HEK293 (cell line): ENCODE data around the gene WNT11.

Experiments
- KLF16 ChIP-seq: fragments of 450-650 bp; formaldehyde crosslinking; IDR thresholded peaks from 2 replicates; pipeline ENCODE4 v1.5.1; 2017; ENCODE audit warnings: missing biosample characterization, missing genetic modification characterization
- ZBTB17 ChIP-seq: fragments of 450-650 bp; formaldehyde crosslinking; IDR thresholded peaks from 2 replicates; pipeline ENCODE4 v1.5.1; 2016; ENCODE audit warnings: missing biosample characterization, missing genetic modification characterization
- ZBTB8A ChIP-seq: fragments of 450-650 bp; formaldehyde crosslinking; IDR thresholded peaks from 2 replicates; pipeline ENCODE4 v1.5.1; 2016; ENCODE audit warnings: missing biosample characterization, missing genetic modification characterization
- ZEB2 ChIP-seq: fragments of 450-650 bp; formaldehyde crosslinking; IDR thresholded peaks from 2 replicates; pipeline ENCODE4 v1.5.1; 2016; ENCODE audit warnings: missing biosample characterization, missing genetic modification characterization
- ZFP69B ChIP-seq: fragments of 450-650 bp; formaldehyde crosslinking; IDR thresholded peaks from 2 replicates; pipeline ENCODE4 v1.5.1; 2016; ENCODE audit warnings: missing biosample characterization, missing genetic modification characterization
- ZIC2 ChIP-seq: fragments of 450-650 bp; formaldehyde crosslinking; IDR thresholded peaks from 2 replicates; pipeline ENCODE4 v1.5.1; 2016; ENCODE audit warnings: missing biosample characterization, missing genetic modification characterization
- ZNF2 ChIP-seq: fragments of 450-650 bp; formaldehyde crosslinking; IDR thresholded peaks from 2 replicates; pipeline ENCODE4 v1.5.1; 2016; ENCODE audit warnings: missing biosample characterization, missing genetic modification characterization
- ZNF211 ChIP-seq: fragments of 450-650 bp; formaldehyde crosslinking; IDR thresholded peaks from 2 replicates; pipeline ENCODE4 v1.5.1; 2016; ENCODE audit warnings: low read depth, missing biosample characterization, missing genetic modification characterization
- ZNF214 ChIP-seq: fragments of 450-650 bp; formaldehyde crosslinking; IDR thresholded peaks from 2 replicates; pipeline ENCODE4 v1.5.1; 2017; ENCODE audit warnings: missing biosample characterization, mild to moderate bottlenecking, missing genetic modification characterization, borderline replicate concordance
- ZNF223 ChIP-seq: fragments of 450-650 bp; formaldehyde crosslinking; IDR thresholded peaks from 2 replicates; pipeline ENCODE4 v1.5.1; 2016; ENCODE audit warnings: missing biosample characterization, missing genetic modification characterization
- ZNF239 ChIP-seq: fragments of 450-650 bp; formaldehyde crosslinking; IDR thresholded peaks from 2 replicates; pipeline ENCODE4 v1.5.1; 2016; ENCODE audit warnings: missing biosample characterization, missing genetic modification characterization
- ZNF248 ChIP-seq: fragments of 450-650 bp; formaldehyde crosslinking; IDR thresholded peaks from 2 replicates; pipeline ENCODE4 v1.5.1; 2017; ENCODE audit warnings: missing biosample characterization, missing genetic modification characterization
- ZNF311 ChIP-seq: fragments of 450-650 bp; formaldehyde crosslinking; IDR thresholded peaks from 2 replicates; pipeline ENCODE4 v1.5.1; 2017; ENCODE audit warnings: missing biosample characterization, missing genetic modification characterization, borderline replicate concordance
- ZNF324 ChIP-seq: fragments of 450-650 bp; formaldehyde crosslinking; IDR thresholded peaks from 2 replicates; pipeline ENCODE4 v1.5.1; 2016; ENCODE audit warnings: missing biosample characterization, missing genetic modification characterization
- ZNF354C ChIP-seq: fragments of 450-650 bp; formaldehyde crosslinking; IDR thresholded peaks from 2 replicates; pipeline ENCODE4 v1.5.1; 2016; ENCODE audit warnings: missing biosample characterization, missing genetic modification characterization, low read depth, borderline replicate concordance
- ZNF366 ChIP-seq: fragments of 450-650 bp; formaldehyde crosslinking; conservative IDR thresholded peaks from 2 replicates; pipeline ENCODE4 v1.5.1; 2016; ENCODE audit warnings: missing biosample characterization, missing genetic modification characterization
- ZNF510 ChIP-seq: fragments of 450-650 bp; formaldehyde crosslinking; IDR thresholded peaks from 2 replicates; pipeline ENCODE4 v1.5.1; 2018; ENCODE audit warnings: mild to moderate bottlenecking, missing genetic modification characterization, missing biosample characterization; ENCODE audit not compliant: insufficient replicate concordance
- ZNF561 ChIP-seq: fragments of 450-650 bp; IDR thresholded peaks from 2 replicates; pipeline ENCODE4 v1.5.1; 2018; ENCODE audit warnings: missing biosample characterization, missing genetic modification characterization, borderline replicate concordance
- TF ChIP-seq, protein P1 (sequence below): fragments of 450-650 bp; formaldehyde crosslinking; IDR thresholded peaks from 2 replicates; pipeline ENCODE4 v1.5.1; 2017; ENCODE audit warnings: missing biosample characterization, missing genetic modification characterization
- TF ChIP-seq, protein P2 (sequence below): fragments of 450-650 bp; formaldehyde crosslinking; IDR thresholded peaks from 2 replicates; pipeline ENCODE4 v1.5.1; 2017; ENCODE audit warnings: missing biosample characterization, mild to moderate bottlenecking, missing genetic modification characterization, moderate library complexity
- TF ChIP-seq, protein P3 (sequence below): fragments of 450-650 bp; formaldehyde crosslinking; IDR thresholded peaks from 2 replicates; pipeline ENCODE4 v1.5.1; 2017; ENCODE audit warnings: missing biosample characterization, missing genetic modification characterization
- TF ChIP-seq, protein P4 (sequence below): fragments of 450-650 bp; IDR thresholded peaks from 2 replicates; pipeline ENCODE4 v1.5.1; 2018; ENCODE audit warnings: missing biosample characterization, mild to moderate bottlenecking, missing genetic modification characterization
- TF ChIP-seq, protein P5 (sequence below): fragments of 450-650 bp; formaldehyde crosslinking; IDR thresholded peaks from 2 replicates; pipeline ENCODE4 v1.5.1; 2016; ENCODE audit warnings: missing biosample characterization, missing genetic modification characterization
- TF ChIP-seq, protein P6 (sequence below): fragments of 450-650 bp; formaldehyde crosslinking; IDR thresholded peaks from 2 replicates; pipeline ENCODE4 v1.5.1; 2016; ENCODE audit warnings: missing biosample characterization, missing genetic modification characterization
- TF ChIP-seq, protein P7 (sequence below): fragments of 450-650 bp; formaldehyde crosslinking; IDR thresholded peaks from 2 replicates; pipeline ENCODE4 v1.5.1; 2016; ENCODE audit warnings: missing biosample characterization, missing genetic modification characterization
- TF ChIP-seq, protein P8 (sequence below): fragments of 450-650 bp; IDR thresholded peaks from 2 replicates; pipeline ENCODE4 v1.5.1; 2018; ENCODE audit warnings: missing biosample characterization, missing genetic modification characterization

WNT11 gene

DNA sequence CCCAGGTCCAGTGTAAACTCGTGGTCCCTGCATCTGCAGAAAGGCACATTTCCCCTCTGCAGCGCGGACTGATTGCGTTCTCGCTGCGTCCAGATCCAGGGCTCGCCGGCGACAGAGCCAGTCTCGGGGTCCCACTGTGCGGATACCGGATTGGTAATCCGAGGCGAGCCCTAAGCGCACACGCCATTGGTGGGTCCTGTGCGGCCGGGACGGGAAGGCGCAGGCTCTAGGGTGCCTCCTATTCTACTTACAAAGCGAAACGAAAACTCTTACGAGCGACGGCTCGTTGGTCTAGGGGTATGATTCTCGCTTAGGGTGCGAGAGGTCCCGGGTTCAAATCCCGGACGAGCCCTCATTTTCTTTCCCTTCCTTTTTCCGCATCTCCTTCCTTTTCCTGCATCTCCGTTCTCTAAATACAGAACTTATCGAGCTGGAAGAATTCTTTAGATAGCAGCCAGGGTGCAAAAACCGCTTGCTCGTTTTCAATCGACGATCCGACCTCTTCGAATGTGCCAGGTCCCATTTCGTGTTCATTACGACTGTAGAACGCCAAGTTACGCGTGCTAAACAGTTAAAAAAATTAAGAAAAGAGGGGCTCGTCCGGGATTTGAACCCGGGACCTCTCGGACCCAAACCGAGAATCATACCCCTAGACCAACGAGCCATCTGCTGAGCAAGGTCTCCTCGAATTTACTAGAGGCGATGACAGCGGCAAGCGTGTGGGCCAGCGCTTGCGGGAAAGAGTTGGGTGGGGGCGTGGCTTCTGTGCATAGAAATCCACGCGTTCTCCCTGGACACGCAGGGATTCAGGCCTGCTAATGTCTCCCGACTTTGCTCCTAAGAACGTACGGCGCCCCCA lies 29.2 kb upstream of the WNT11 start (continued):
- TF ChIP-seq, protein P1, sequence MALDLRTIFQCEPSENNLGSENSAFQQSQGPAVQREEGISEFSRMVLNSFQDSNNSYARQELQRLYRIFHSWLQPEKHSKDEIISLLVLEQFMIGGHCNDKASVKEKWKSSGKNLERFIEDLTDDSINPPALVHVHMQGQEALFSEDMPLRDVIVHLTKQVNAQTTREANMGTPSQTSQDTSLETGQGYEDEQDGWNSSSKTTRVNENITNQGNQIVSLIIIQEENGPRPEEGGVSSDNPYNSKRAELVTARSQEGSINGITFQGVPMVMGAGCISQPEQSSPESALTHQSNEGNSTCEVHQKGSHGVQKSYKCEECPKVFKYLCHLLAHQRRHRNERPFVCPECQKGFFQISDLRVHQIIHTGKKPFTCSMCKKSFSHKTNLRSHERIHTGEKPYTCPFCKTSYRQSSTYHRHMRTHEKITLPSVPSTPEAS: 0 out of 2 replicates have a peak, but pooled peaks have one; percentile 14
- TF ChIP-seq KLF16 (tag by site-specific recombination): no peak; the same call in 1 of the 2 replicates
- TF ChIP-seq, protein P2, sequence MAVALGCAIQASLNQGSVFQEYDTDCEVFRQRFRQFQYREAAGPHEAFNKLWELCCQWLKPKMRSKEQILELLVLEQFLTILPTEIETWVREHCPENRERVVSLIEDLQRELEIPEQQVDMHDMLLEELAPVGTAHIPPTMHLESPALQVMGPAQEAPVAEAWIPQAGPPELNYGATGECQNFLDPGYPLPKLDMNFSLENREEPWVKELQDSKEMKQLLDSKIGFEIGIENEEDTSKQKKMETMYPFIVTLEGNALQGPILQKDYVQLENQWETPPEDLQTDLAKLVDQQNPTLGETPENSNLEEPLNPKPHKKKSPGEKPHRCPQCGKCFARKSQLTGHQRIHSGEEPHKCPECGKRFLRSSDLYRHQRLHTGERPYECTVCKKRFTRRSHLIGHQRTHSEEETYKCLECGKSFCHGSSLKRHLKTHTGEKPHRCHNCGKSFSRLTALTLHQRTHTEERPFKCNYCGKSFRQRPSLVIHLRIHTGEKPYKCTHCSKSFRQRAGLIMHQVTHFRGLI: no peak; the same call in 1 of the 2 replicates
- TF ChIP-seq ZFP69B (tag by site-specific recombination): peak; percentile 69; the same call in 1 of the 2 replicates
- TF ChIP-seq, protein P3, sequence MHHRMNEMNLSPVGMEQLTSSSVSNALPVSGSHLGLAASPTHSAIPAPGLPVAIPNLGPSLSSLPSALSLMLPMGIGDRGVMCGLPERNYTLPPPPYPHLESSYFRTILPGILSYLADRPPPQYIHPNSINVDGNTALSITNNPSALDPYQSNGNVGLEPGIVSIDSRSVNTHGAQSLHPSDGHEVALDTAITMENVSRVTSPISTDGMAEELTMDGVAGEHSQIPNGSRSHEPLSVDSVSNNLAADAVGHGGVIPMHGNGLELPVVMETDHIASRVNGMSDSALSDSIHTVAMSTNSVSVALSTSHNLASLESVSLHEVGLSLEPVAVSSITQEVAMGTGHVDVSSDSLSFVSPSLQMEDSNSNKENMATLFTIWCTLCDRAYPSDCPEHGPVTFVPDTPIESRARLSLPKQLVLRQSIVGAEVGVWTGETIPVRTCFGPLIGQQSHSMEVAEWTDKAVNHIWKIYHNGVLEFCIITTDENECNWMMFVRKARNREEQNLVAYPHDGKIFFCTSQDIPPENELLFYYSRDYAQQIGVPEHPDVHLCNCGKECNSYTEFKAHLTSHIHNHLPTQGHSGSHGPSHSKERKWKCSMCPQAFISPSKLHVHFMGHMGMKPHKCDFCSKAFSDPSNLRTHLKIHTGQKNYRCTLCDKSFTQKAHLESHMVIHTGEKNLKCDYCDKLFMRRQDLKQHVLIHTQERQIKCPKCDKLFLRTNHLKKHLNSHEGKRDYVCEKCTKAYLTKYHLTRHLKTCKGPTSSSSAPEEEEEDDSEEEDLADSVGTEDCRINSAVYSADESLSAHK: no peak
- 0 out of 2 replicates have a peak, but pooled peaks have one; percentile 38 for TF ChIP-seq ZNF324 (tag by site-specific recombination)
- TF ChIP-seq ZNF311 (tag by site-specific recombination): no peak
- no peak for TF ChIP-seq ZNF510 (tag by site-specific recombination)
- TF ChIP-seq ZNF211: no peak
- TF ChIP-seq ZNF561: peak; percentile 62
- TF ChIP-seq ZIC2 (tag by site-specific recombination): peak; percentile 43; the same call in 1 of the 2 replicates
- TF ChIP-seq ZNF2 (tag by site-specific recombination): peak; percentile 65; the same call in 1 of the 2 replicates
- TF ChIP-seq, protein P4, sequence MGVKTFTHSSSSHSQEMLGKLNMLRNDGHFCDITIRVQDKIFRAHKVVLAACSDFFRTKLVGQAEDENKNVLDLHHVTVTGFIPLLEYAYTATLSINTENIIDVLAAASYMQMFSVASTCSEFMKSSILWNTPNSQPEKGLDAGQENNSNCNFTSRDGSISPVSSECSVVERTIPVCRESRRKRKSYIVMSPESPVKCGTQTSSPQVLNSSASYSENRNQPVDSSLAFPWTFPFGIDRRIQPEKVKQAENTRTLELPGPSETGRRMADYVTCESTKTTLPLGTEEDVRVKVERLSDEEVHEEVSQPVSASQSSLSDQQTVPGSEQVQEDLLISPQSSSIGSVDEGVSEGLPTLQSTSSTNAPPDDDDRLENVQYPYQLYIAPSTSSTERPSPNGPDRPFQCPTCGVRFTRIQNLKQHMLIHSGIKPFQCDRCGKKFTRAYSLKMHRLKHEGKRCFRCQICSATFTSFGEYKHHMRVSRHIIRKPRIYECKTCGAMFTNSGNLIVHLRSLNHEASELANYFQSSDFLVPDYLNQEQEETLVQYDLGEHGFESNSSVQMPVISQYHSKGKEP (tag by site-specific recombination): peak; percentile 38; the same call in 1 of the 2 replicates
- TF ChIP-seq ZNF239 (tag by site-specific recombination): no peak
- no peak for TF ChIP-seq ZNF354C (tag by site-specific recombination)
- TF ChIP-seq ZNF366: peak; percentile 87
- peak; percentile 94 for TF ChIP-seq ZNF223
- TF ChIP-seq, protein P5, sequence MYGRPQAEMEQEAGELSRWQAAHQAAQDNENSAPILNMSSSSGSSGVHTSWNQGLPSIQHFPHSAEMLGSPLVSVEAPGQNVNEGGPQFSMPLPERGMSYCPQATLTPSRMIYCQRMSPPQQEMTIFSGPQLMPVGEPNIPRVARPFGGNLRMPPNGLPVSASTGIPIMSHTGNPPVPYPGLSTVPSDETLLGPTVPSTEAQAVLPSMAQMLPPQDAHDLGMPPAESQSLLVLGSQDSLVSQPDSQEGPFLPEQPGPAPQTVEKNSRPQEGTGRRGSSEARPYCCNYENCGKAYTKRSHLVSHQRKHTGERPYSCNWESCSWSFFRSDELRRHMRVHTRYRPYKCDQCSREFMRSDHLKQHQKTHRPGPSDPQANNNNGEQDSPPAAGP (tag by site-specific recombination): peak; percentile 56; the same call in 1 of the 2 replicates
- TF ChIP-seq ZBTB8A (tag by site-specific recombination): peak; percentile 50
- TF ChIP-seq ZNF248: no peak
- TF ChIP-seq ZBTB17 (tag by site-specific recombination): peak; percentile 89
- 0 out of 2 replicates have a peak, but pooled peaks have one; percentile 24 for TF ChIP-seq ZNF214 (tag by site-specific recombination)
- TF ChIP-seq, protein P6, sequence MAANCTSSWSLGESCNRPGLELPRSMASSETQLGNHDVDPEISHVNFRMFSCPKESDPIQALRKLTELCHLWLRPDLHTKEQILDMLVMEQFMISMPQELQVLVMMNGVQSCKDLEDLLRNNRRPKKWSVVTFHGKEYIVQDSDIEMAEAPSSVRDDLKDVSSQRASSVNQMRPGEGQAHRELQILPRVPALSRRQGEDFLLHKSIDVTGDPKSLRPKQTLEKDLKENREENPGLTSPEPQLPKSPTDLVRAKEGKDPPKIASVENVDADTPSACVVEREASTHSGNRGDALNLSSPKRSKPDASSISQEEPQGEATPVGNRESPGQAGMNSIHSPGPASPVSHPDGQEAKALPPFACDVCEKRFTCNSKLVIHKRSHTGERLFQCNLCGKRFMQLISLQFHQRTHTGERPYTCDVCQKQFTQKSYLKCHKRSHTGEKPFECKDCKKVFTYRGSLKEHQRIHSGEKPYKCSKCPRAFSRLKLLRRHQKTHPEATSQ (tag by site-specific recombination): no peak
- TF ChIP-seq, protein P7, sequence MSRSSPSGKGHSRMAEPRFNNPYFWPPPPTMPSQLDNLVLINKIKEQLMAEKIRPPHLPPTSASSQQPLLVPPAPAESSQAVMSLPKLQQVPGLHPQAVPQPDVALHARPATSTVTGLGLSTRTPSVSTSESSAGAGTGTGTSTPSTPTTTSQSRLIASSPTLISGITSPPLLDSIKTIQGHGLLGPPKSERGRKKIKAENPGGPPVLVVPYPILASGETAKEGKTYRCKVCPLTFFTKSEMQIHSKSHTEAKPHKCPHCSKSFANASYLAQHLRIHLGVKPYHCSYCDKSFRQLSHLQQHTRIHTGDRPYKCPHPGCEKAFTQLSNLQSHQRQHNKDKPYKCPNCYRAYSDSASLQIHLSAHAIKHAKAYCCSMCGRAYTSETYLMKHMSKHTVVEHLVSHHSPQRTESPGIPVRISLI: peak; percentile 71; the same call in 1 of the 2 replicates
- TF ChIP-seq, protein P8, sequence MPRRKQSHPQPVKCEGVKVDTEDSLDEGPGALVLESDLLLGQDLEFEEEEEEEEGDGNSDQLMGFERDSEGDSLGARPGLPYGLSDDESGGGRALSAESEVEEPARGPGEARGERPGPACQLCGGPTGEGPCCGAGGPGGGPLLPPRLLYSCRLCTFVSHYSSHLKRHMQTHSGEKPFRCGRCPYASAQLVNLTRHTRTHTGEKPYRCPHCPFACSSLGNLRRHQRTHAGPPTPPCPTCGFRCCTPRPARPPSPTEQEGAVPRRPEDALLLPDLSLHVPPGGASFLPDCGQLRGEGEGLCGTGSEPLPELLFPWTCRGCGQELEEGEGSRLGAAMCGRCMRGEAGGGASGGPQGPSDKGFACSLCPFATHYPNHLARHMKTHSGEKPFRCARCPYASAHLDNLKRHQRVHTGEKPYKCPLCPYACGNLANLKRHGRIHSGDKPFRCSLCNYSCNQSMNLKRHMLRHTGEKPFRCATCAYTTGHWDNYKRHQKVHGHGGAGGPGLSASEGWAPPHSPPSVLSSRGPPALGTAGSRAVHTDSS (tag by site-specific recombination): no peak
- TF ChIP-seq ZEB2 (tag by site-specific recombination): 0 out of 2 replicates have a peak, but pooled peaks have one; percentile 56
